Measurements from ENCODE around the gene KRT9.

Gene KRT9

GRCh38 chr17:41522301-41523224 lies 49.3 kb downstream of the KRT9 start:
- Histone ChIP-seq H3K27ac (no peak overlapping the region), H3K4me3 (no peak overlapping the region)
- TF ChIP-seq CTCF (IDR thresholded peaks at IDR 0.05): no peak
- DNase-seq (ENCODE audit: low spot score): no peak

GRCh38 chr17:41521574-41522261 lies 50.1 kb downstream of the KRT9 start:
- Histone ChIP-seq H3K27ac (no peak overlapping the region), H3K4me3 (no peak overlapping the region)
- no peak for DNase-seq (ENCODE audit: low spot score)

GRCh38 chr17:41520821-41521521 lies 50.9 kb downstream of the KRT9 start:
- H3K4me3 ChIP-seq: no peak overlapping the region
- no peak overlapping the region for H3K27ac ChIP-seq
- no peak for TF ChIP-seq CTCF (IDR thresholded peaks at IDR 0.05)
- no peak for DNase-seq (ENCODE audit: low spot score)

More at GRCh38 chr17:41521574-41522261, 50.1 kb downstream of the KRT9 start:
- no peak for TF ChIP-seq CTCF (IDR thresholded peaks at IDR 0.05)

- H3K27ac ChIP-seq: no peak overlapping the region
These were observed 52.2 kb downstream of the KRT9 start for GRCh38 chr17:41519501-41520224.

GRCh38 chr17:41518789-41519449 lies 52.9 kb downstream of the KRT9 start, which contains the start of gene KRT15:
Gene KRT15, minus strand, starts transcription at chr17:41518890. Its CDS starts 63 bp downstream, at chr17:41518827.
- no peak within 1 kb of the TSS for H3K4me3 ChIP-seq
- no peak for DNase-seq (ENCODE audit: low spot score)
- no peak within 1 kb of the TSS for H3K27ac ChIP-seq
- TF ChIP-seq CTCF (IDR thresholded peaks at IDR 0.05): no peak

More at GRCh38 chr17:41519501-41520224, 52.2 kb downstream of the KRT9 start:
- DNase-seq (ENCODE audit: low spot score): no peak
- H3K4me3 ChIP-seq: no peak overlapping the region
- no peak for TF ChIP-seq CTCF (IDR thresholded peaks at IDR 0.05)

GRCh38 chr17:41518031-41518430 lies 53.8 kb downstream of the KRT9 start:
- no peak overlapping the region for H3K4me3 ChIP-seq
- H3K27ac ChIP-seq: no peak overlapping the region
- no peak for DNase-seq (ENCODE audit: low spot score)
- TF ChIP-seq CTCF (IDR thresholded peaks at IDR 0.05): no peak
